A549 (cell line): ENCODE results near the gene PDLIM5.

Experiments used
- CTCF ChIP-seq: fragments of >200 bp; sonication (Bioruptor Twin); formaldehyde crosslinking; IDR thresholded peaks from 3 replicates; pipeline ENCODE4 v1.5.1; 2016
- POLR2A ChIP-seq: IDR thresholded peaks from 2 replicates; pipeline ENCODE4 v1.6.1; 2012; ENCODE audit warnings: mild to moderate bottlenecking, low read length
- REST ChIP-seq: fragments of 200-600 bp; sonication (generic); IDR thresholded peaks from 2 replicates; pipeline ENCODE4 v1.6.1; 2016; ENCODE audit warnings: antibody characterized with exemption, mild to moderate bottlenecking, moderate library complexity
- USF2 ChIP-seq: fragments of 450-650 bp; IDR thresholded peaks from 2 replicates; pipeline ENCODE4 v1.6.1; 2014; ENCODE audit warnings: antibody characterized with exemption
- ZFP36 ChIP-seq: fragments of 450-650 bp; IDR thresholded peaks from 2 replicates; pipeline ENCODE4 v1.6.1; 2014; ENCODE audit warnings: borderline replicate concordance; ENCODE audit not compliant: partially characterized antibody

- no peak for TF ChIP-seq CTCF
- no peak for TF ChIP-seq POLR2A
- no peak for TF ChIP-seq REST
- TF ChIP-seq ZFP36: no peak
- TF ChIP-seq USF2: no peak
Measured at GRCh38 chr4:94583914-94584641, 132.3 kb downstream of the PDLIM5 start.
